Hepatocyte (in vitro differentiated cells): ENCODE measurements around the gene GJB3. TPM values are rescaled to one million over a fixed set of nuclear protein-coding genes. Genes with fewer than 3 reads are reported as not detected.

ENCODE experiments used
- DNase-seq: peaks from one replicate; pipeline ENCODE4 v3.0.0-alpha.2; 2016; ENCODE audit warnings: low spot score
- H2AFZ ChIP-seq: fragments of 200-600 bp; sonication (generic); 2 replicates; pipeline ENCODE4 v1.6.0; 2016; ENCODE audit warnings: antibody characterized with exemption, mild to moderate bottlenecking
- H3K27ac ChIP-seq: fragments of 200-600 bp; sonication (generic); 2 replicates; pipeline ENCODE4 v1.5.1; 2016; ENCODE audit warnings: mild to moderate bottlenecking
- H3K27me3 ChIP-seq: fragments of 200-600 bp; sonication (generic); 2 replicates; pipeline ENCODE4 v1.6.1; 2016
- H3K36me3 ChIP-seq: fragments of 200-600 bp; sonication (generic); replicated peaks from 2 replicates; pipeline ENCODE4 v1.5.1; 2016; ENCODE audit warnings: low read depth; ENCODE audit not compliant: insufficient read depth
- H3K4me1 ChIP-seq: fragments of 200-600 bp; sonication (generic); 2 replicates; pipeline ENCODE4 v1.5.1; 2016; ENCODE audit warnings: mild to moderate bottlenecking, moderate library complexity; ENCODE audit not compliant: insufficient read depth
- H3K4me2 ChIP-seq: fragments of 200-600 bp; sonication (generic); 2 replicates; pipeline ENCODE4 v1.6.0; 2016
- H3K4me3 ChIP-seq: fragments of 200-600 bp; sonication (generic); 2 replicates; pipeline ENCODE4 v1.5.1; 2016; ENCODE audit warnings: mild to moderate bottlenecking
- H3K79me2 ChIP-seq: fragments of 200-600 bp; sonication (generic); 2 replicates; pipeline ENCODE4 v1.6.0; 2017; ENCODE audit warnings: mild to moderate bottlenecking
- H3K9me2 ChIP-seq: fragments of 200-600 bp; sonication (generic); replicated peaks from 2 replicates; pipeline ENCODE4 v1.6.0; 2017; ENCODE audit warnings: mild to moderate bottlenecking; ENCODE audit not compliant: insufficient read depth
- H3K9me3 ChIP-seq: fragments of 200-600 bp; sonication (generic); 2 replicates; pipeline ENCODE4 v1.5.1; 2016; ENCODE audit warnings: low read depth, mild to moderate bottlenecking
- H4K20me1 ChIP-seq: fragments of 200-600 bp; sonication (generic); 2 replicates; pipeline ENCODE4 v1.6.0; 2016; ENCODE audit warnings: mild to moderate bottlenecking; ENCODE audit not compliant: insufficient read depth, poor library complexity, severe bottlenecking
- CTCF ChIP-seq: fragments of 200-600 bp; sonication (generic); IDR thresholded peaks from 2 replicates; pipeline ENCODE4 v1.5.1; 2016; ENCODE audit warnings: antibody characterized with exemption, mild to moderate bottlenecking; ENCODE audit not compliant: poor library complexity
- EZH2 ChIP-seq: fragments of 200-600 bp; sonication (generic); IDR thresholded peaks from 2 replicates; pipeline ENCODE4 v1.6.1; 2016; ENCODE audit warnings: antibody characterized with exemption, mild to moderate bottlenecking, borderline replicate concordance
- EZH2phosphoT487 ChIP-seq: fragments of 200-600 bp; sonication (generic); IDR thresholded peaks from one replicate; pipeline ENCODE4 v1.6.1; 2018; ENCODE audit warnings: antibody characterized with exemption, mild to moderate bottlenecking, low read depth, moderate library complexity; ENCODE audit not compliant: unreplicated experiment, severe bottlenecking
- WGBS: methylation state at CpG from one replicate; pipeline ENCODE4 v1.1.6; 2016; ENCODE audit warnings: low lambda C conversion rate; ENCODE audit errors: missing lambda C conversion rate; 5-methylcytosine and 5-hydroxymethylcytosine counted together
- polyA plus RNA-seq: library from polyadenylated mRNA; unstranded; fragments of >200 nt; fragmentation: Nextera tagmentation; extraction: Ambion mirVana; gene quantifications from 2 replicates; pipeline ENCODE4 v1.2.1, GENCODE V29; 2016
- total RNA-seq: library from RNA; depleted of rRNA; stranded (reverse); fragments of >200 nt; gene quantifications from 2 replicates; pipeline ENCODE4 v1.2.3, GENCODE V29; 2014

GJB3 gene
- total and polyA plus RNA-seq, 2 experiments from 2014 or later, result 2.0 to 3.2 TPM

- H3K27me3 ChIP-seq, result peaks cover 18% of the 10 kb centered on the region
- no peaks in the 10 kb centered on the region for H3K79me2 ChIP-seq
- H3K4me2 ChIP-seq, result no peak overlapping the region
- TF ChIP-seq EZH2phosphoT487 (no peak), EZH2 (no peak), CTCF (no peak)
- 81% methylated on average over 3 of the region's 3 CpGs for WGBS
- no peaks in the 10 kb centered on the region for H3K9me3 ChIP-seq
- H4K20me1 ChIP-seq, result no peaks in the 10 kb centered on the region
- H3K9me2 ChIP-seq, result no peaks in the 10 kb centered on the region
- no peak for DNase-seq
- H3K4me1 ChIP-seq, result peaks cover 15% of the 10 kb centered on the region
- H3K36me3 ChIP-seq, result no peaks in the 10 kb centered on the region
- no peak overlapping the region for H3K27ac ChIP-seq
- H2AFZ ChIP-seq, result no peak overlapping the region
- no peak overlapping the region for H3K4me3 ChIP-seq
Observed at GRCh38 chr1:34776911-34777310, 4.1 kb upstream of the GJB3 start.

- Histone ChIP-seq H4K20me1 (no peaks in the 10 kb centered on the region), H3K4me2 (no peak overlapping the region), H3K79me2 (no peaks in the 10 kb centered on the region), H3K4me3 (no peak overlapping the region), H3K27ac (no peak overlapping the region), H3K9me3 (no peaks in the 10 kb centered on the region), H3K27me3 (peaks cover 25% of the 10 kb centered on the region), H3K4me1 (peaks cover 20% of the 10 kb centered on the region), H3K9me2 (no peaks in the 10 kb centered on the region), H3K36me3 (no peaks in the 10 kb centered on the region), H2AFZ (no peak overlapping the region)
- 63% methylated on average over 6 of the region's 10 CpGs for WGBS
- DNase-seq, result no peak
- TF ChIP-seq CTCF (no peak), EZH2 (no peak), EZH2phosphoT487 (no peak)
Observed at GRCh38 chr1:34777519-34778321, 3.3 kb upstream of the GJB3 start.

- no peak for TF ChIP-seq CTCF
- no peak for TF ChIP-seq EZH2
- TF ChIP-seq EZH2phosphoT487, result no peak
- Histone ChIP-seq H3K27me3 (peaks cover 29% of the 10 kb centered on the region), H2AFZ (no peak overlapping the region), H3K36me3 (no peaks in the 10 kb centered on the region), H3K9me2 (no peaks in the 10 kb centered on the region), H3K4me3 (no peak overlapping the region), H3K27ac (no peak overlapping the region), H3K9me3 (no peaks in the 10 kb centered on the region), H3K79me2 (no peaks in the 10 kb centered on the region), H3K4me1 (peaks cover 20% of the 10 kb centered on the region), H3K4me2 (no peak overlapping the region), H4K20me1 (no peaks in the 10 kb centered on the region)
- no peak for DNase-seq
- WGBS, result 80% methylated on average over 6 of the region's 6 CpGs
Observed at GRCh38 chr1:34778381-34778780, 2.6 kb upstream of the GJB3 start.
